ENCODE results near the gene IGSF8.

GRCh38 chr1:160076295-160076694 is 22.1 kb downstream of the IGSF8 start:
- TF ChIP-seq CTCF (IDR thresholded peaks at IDR 0.05) (no peak), POLR2AphosphoS5 (IDR thresholded peaks at IDR 0.05) (no peak), POLR2A (IDR thresholded peaks at IDR 0.05) (no peak)

All from sigmoid colon (tissue), 4 donors.